GM11168 (cell line): ENCODE data around the gene TSC2.

ENCODE experiments used
- in situ Hi-C: fragments of 300-500 bp; cut with MboI; formaldehyde crosslinking; loops from one replicate; pipeline ENCODE4 v1.12.0; 2022; ENCODE audit warnings: low sequenced_read_pairs; ENCODE audit not compliant: unreplicated experiment

The TSC2 gene

DNA sequence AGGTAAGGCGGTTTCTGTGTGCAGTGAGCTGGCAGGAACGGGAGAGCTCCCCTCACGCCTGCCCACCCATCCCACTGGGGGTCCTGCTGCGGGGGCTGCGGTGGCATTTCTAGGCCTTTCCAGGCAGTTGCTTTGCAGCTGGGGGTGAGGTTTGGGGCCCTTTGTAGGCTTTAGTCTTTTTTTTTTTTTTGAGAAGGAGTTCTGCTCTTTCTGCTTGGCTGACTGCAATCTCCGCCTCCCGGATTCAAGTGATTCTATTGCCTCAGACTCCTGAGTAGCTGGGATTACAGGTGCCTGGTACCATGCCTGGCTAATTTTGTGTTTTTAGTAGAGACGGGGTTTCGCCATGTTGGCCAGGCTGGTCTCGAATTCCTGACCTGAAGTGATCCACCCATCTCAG is 11.1 kb downstream of the TSC2 start:
- in situ Hi-C loops: no loop called here

DNA sequence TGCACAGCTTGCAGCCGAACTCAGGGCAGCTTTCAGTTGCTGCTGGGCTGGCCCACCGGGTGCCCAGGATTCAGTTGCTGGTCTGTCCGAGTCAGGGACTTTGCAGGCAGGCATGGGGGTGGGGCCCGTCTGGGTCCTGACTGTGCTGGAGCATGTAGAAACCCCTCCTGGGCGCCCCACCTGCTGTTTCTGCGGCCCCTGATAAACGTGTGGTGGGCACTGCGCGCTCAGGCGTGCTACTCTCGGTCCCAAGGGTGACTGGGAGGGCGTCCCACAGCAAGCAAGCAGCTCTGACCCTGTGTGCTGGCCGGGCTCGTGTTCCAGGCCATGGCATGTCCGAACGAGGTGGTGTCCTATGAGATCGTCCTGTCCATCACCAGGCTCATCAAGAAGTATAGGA is 12.6 kb downstream of the TSC2 start:
- in situ Hi-C loops: no loop called here

DNA sequence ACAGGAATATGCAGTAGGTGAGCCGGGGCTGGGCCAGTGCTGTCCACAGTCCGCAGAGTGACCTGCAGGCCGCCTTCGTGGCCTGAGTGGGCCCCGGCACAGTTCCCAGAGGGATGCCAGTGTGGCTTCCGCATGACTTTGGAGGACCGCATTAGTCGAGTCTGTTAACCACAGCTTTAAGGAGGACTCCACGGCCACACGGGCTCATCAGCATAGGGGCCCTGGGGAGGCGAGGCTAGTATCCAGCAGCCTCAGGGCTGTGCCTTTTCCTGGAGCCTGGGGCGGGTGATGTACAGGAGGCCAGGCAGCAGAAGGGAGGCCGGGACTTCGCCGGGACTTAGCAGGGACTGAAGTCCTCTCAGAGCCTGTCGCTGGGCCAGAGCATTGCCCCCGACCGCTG is 13.2 kb downstream of the TSC2 start:
- in situ Hi-C loops: no loop called here

DNA sequence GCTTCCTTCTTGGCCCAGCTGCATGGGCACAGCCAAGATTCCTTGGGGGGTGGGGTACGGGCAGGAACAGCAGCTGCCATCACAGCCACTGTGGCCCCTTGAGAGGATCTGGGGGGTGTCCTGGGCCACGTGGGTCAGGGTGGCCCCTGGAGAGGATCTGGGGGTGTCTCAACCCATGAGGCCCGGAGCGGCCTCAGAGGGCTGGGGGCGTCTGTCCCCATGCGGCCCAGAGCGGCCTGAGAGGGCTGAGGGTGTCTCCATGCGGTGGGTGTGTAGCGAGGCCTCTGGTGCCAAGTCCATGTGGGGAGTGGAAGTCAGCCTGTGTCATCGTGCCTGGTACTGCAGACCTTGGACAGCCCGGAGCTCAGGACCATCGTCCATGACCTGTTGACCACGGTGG is 13.7 kb downstream of the TSC2 start:
- in situ Hi-C loops: no loop called here

DNA sequence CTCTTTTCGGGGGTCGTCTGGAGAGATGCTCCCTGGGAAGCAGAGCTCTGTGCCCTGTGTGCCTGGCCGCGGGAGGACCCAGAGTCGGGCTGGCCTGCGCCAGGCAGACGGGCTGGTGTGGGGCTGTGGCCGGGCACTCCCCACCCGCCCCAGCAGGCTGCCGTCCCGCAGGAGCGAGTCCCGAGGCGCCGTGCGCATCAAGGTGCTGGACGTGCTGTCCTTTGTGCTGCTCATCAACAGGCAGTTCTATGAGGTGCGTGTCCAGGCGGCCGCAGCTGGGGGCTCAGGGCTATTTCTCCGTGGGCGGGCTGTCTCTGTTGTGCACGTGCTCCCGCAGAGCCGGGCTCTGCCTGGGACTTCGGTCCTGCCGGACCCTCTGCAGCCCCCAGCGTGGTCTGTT is 15.0 kb downstream of the TSC2 start:
- in situ Hi-C loops: no loop called here

DNA sequence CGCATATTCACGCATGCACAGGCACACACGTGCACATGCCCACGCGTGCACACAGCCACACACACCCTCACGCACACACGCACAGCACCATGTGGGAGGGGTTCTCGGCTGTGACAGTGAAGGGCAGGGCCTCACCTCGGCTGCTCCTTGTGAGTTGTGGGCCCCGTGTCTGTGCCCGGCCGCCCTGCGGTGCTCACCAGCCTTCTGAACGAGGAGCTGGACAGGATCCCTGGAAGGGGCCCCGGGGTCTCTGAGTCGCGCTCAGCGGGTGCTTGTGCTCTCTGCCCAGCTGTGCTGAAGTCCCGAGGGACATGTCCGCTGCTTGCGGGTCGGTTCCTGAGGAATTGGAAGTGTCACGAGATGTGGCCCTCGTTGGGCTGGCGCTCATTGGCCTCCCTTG is 16.1 kb downstream of the TSC2 start:
- in situ Hi-C loops: no loop called here

DNA sequence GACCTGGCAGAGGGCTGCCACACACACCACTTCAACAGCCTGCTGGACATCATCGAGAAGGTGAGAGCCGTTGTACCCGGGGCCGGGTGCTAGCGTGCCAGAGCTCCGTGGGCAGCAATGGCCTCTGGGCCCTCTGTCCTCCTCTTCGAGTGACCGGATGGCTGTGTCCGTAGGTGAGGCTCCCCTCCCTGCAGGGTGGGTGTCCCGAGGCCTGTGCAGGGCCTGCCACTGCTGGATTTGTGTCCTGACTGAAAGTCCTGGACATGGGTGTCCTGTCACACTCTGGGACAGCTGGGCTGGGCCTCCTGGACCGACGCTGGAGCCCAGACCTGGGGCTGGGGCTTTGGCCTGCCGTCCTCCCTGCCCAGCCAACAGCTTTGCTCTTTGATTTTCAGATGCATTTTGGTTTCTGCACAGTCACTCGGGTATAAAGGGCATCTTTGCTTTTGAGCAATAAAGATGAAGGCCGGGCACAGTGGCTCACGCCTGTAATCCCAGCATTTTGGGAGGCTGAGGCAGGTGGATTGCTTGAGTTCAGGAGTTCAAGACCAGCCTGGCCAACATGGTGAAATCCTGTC is 16.7 kb downstream of the TSC2 start:
- in situ Hi-C loops: no loop called here

DNA sequence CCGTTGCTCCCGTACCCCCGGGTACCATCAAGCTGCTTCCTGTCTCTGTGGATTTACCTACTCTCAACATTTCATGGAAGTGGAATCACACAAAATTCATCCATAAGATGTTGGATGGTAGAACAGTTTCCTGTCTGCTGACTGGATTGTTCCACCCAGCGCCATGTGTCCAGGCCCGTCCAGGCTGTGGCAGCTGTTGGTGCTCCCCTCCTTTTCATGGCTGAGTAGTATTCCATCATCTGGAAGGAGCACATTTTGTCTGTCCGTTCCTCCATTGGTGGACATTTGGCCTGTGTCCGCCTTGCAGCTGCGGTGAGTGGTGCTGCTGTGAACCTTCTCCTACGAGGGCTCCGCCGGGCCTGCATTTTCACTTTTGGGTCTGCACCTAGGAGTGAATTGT is 18.4 kb downstream of the TSC2 start:
- in situ Hi-C loops: no loop called here

DNA sequence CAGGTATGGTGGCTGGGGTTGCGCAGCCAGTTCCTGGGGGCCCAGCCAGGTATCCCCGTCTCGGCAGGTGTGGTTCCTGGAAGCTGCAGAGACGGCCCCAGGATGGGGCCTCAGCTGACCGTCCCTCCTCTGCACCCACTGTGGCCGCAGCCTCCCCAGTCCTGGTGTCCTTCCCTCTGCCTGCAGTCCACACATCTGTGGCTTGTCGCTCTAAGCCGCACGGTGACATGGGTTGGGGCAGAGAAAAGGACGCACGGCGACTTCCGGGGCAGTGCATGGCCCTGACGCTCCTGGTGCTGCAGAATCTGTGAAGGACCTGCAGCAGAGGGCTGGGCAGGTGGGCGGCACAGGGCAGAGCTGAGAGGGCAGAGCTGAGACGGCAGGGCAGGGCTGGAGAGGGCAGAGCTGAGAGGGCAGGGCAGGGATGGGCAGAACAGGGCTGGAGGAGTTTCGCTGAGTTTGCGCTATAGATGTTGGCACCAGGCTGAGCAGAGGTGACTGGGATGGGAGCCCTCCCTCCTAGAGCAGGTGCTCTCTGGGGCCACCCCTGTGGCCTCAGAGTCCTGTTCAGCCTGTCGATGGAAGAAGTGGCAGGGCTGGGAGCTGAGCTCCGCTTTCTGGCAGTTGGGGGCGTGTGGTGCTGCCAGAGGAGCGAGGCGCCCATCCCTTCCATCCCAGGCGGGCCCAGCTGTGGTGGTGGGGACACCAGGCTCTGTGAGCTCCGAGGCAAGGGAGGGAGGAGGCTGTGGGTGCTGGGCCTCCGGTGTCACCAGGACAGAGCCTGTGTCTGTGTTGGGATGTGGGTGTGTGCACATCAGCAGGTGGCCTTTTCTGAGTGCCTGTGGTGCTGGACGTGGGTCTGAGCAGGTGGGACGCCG is 23.0 kb downstream of the TSC2 start:
- in situ Hi-C loops: no loop called here

DNA sequence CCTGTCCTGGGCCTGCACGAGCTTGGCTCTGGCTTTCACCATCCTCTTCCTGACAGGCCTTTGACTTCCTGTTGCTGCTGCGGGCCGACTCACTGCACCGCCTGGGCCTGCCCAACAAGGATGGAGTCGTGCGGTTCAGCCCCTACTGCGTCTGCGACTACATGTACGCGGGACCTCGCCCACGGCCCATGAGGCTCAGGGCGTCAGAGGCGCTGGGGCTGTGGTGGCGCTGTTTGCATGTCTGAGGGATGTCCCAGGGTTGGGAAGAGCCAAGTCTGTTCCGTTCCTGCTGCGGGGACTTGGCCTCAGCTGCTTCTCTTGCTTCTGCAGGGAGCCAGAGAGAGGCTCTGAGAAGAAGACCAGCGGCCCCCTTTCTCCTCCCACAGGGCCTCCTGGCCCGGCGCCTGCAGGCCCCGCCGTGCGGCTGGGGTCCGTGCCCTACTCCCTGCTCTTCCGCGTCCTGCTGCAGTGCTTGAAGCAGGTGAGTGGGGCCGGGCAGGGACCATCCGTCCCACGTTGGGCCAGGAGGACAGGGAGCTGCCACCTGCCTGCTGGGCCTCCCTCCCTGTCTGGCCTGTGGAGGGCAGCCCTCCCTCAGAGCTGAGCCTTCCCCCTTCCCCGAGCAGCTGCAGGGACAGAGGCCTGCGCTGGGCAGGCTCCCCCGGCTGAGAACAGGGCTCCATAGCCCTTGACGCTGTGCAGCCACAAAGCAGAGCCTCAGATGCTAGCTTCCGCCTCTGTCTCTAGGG is 23.8 kb downstream of the TSC2 start:
- in situ Hi-C loops: no loop called here

DNA sequence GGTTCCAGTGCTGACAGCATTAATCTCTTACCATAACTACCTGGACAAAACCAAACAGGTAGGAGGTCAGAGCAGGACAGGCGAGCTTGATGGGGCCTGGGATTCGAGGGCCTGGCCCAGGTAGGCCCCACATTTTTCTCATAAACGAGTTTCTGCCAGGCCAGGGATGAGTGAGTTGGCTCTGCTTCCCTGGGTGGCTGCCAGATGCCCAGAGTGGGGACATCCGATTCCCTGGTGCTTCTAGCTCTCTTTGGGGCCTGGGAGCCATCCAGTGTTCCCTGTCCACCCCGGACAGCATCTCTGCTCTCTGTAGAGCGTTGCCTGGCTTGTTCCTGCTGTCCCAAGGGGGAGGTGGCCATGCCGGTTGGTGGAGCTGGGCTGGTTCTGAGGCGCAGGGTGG is 25.1 kb downstream of the TSC2 start:
- in situ Hi-C loops: no loop called here

DNA sequence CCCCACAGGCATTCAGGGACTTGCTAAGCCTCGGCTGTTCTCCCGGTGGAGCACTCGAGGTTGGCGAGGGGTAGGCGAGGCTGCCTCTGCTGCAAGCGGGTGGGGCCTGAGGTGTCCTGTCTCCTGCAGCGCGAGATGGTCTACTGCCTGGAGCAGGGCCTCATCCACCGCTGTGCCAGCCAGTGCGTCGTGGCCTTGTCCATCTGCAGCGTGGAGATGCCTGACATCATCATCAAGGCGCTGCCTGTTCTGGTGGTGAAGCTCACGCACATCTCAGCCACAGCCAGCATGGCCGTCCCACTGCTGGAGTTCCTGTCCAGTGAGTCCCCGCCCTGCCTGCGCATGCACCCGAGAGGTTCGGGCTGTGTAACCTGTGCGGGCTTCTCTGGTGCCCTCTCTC is 26.3 kb downstream of the TSC2 start:
- in situ Hi-C loops: no loop called here

DNA sequence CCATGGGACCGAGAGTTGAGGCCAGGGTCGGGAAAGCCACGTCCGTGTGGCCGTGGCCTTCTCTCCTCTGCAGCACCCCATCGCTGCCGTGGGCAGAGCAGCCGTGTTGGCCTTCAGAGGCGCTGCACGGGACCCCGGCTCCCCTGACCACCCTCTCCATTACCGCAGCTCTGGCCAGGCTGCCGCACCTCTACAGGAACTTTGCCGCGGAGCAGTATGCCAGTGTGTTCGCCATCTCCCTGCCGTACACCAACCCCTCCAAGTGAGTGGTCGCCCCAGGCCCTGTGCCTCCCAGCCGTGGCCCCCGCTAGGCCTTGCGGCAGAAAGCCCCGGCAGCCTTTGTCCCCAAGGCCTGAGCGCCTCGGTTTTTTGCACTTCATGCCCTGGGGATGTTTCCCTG is 27.8 kb downstream of the TSC2 start:
- in situ Hi-C loops: no loop called here

DNA sequence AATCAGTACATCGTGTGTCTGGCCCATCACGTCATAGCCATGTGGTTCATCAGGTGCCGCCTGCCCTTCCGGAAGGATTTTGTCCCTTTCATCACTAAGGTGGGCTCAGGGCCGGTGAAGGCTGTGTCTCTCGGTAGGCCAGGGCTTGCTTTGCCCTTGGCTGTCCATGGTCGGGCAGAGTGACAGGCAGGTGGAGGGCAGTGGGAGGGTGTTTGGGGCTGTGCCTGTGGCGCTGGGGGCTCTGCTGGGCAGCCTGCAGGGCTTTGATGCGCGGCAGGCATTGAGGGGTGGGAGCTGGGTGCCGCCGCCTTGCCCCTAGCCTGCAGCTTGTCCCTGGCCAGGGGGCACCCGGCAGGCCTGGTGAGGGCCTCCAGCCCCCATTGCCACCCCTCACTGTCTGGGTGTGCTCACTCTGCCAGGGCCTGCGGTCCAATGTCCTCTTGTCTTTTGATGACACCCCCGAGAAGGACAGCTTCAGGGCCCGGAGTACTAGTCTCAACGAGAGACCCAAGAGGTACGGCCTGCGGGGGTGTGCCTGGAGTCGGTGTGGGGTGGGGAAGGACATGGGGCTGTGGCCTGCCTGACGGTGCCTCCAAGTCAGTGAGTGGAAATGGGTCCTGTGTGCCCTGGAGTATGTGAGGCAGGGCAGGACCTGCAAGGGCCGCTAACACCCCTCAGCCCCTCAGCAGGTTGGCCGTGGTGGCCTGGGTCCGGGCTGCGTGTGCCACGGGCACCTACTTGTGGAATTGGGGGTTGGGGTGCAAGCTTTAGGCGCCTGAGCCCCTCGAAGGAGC is 28.5 kb downstream of the TSC2 start:
- in situ Hi-C loops: no loop called here

DNA sequence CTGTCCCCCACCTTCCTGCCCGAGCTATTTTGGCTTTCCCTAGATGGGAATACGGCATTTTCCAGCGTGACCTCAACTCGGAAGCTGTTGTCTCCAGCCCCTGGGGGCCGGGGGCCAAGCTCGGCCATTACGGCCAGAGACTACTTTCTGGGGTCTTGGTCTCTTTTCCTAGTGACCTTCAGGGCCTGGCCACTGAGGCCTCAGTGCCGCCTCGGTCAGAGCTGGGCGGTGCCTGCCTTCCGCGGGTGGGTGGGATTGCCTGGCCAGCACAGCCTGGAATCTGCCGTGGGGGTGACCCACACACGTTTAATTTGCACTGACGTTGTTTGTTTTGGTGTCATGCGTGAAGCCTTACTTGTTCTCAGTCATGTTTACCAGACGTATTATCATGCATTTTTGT is 29.2 kb downstream of the TSC2 start:
- in situ Hi-C loops: no loop called here

DNA sequence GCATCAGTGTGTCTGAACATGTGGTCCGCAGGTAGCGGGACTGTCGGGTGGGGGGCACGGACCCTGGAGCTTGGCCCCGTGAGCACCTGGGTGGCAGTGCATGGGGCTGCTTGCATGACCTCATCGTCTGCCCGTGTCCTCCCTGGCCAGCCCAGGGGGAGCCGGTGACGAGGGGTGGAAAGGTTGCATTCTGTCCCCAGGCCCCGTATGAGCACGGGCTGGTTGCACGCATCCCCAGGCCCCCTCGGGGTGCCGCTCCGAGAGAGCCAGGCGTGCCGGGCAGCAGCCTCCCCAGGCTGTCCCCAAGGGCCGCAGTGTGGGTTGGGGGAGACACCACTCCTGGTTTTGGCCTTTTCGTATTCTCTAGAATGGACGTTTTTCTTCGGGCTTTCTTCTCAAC is 29.9 kb downstream of the TSC2 start:
- in situ Hi-C loops: no loop called here

DNA sequence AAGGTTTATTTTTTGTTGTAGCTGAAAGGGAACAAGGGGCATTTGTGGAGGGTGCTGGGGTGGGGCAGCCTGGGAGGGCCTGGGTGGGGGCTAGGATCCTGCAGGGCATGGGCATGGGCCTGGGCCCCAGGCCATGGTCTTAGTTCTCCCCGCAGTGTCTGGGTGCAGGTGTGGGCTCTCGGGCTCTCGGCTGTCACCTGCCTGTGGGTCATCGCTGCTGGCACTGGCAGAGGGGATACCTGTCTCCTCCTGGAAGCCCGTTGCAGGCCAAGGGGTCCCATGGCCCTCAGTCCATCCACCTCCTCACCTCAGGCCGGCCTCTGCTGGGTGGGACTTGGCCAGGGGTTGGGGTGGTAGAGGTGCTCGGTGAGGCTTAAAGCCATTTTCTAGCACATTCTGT is 30.3 kb downstream of the TSC2 start:
- in situ Hi-C loops: no loop called here

DNA sequence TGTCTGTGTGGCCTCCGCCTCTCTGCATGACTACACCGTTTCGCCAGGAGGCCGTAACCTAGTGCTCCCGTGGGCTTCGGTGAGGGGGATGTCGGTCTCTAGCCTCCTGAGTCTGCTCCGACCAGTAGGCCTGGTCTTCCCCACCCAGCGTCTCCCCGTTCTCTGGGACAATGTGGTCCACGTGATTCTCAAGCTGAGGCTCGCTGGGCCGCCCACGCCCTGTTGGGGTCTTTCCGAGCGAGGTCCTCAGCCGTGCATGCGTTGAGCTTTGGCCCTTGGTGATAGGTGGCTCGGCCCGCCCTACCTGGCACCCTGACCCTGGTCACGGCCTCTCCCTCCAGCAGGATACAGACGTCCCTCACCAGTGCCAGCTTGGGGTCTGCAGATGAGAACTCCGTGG is 30.9 kb downstream of the TSC2 start:
- in situ Hi-C loops: no loop called here

DNA sequence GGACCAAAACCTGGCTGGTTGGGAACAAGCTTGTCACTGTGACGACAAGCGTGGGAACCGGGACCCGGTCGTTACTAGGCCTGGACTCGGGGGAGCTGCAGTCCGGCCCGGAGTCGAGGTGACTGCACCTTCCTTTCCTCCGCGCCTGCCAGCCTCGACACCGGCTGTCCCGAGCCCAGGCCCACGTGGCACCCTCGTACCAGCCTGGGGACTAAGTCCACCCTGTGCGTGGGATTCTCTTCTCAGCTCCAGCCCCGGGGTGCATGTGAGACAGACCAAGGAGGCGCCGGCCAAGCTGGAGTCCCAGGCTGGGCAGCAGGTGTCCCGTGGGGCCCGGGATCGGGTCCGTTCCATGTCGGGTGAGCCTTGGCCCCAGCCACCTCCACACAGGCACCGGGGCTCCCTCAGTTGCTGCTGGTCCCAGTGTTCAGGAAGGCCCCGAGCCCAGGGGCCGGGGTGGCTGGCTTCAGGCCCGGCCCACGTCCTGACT is 31.6 kb downstream of the TSC2 start:
- in situ Hi-C loops: no loop called here

DNA sequence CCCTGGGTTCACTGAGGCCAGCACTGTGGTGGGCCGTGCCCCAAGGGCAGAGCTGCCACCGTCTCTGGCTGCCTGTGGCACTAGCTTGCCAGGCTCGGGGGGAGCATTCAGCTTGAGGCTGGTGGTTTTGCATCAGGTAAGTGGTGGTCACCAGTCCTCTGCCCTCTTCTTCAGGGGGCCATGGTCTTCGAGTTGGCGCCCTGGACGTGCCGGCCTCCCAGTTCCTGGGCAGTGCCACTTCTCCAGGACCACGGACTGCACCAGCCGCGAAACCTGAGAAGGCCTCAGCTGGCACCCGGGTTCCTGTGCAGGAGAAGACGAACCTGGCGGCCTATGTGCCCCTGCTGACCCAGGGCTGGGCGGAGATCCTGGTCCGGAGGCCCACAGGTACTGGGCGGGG is 32.2 kb downstream of the TSC2 start:
- in situ Hi-C loops: no loop called here
